ENCODE data around the gene HMG20B.

Gene HMG20B

DNA sequence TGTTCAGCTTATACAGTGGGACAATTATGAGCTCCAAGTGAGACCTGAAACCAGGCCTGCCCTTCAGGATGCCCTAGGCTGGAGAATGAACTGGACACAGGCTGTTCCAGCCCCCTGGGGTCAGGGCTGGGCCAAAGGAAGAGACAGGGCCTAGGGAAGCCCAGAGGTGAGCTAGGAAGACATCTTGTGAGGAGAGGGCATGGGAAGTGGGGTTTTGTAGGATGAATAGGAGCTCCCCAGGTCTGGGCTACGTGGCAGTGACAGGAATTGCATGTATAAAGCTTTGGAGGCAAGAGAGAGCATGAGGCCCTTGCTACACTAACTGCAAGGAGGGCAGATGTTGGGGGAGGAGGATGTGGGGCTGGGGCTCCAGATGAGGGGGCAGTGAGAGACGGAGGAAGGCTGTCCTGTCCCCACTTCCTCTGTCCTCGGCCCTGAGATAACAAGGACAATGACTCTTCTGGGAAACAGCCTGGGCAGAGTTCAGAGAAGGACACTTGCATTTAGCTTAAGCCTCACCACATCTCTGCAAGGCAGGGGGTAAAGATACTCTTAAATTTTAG lies 35.4 kb downstream of the HMG20B start:
- DNase-seq: no peak

DNA sequence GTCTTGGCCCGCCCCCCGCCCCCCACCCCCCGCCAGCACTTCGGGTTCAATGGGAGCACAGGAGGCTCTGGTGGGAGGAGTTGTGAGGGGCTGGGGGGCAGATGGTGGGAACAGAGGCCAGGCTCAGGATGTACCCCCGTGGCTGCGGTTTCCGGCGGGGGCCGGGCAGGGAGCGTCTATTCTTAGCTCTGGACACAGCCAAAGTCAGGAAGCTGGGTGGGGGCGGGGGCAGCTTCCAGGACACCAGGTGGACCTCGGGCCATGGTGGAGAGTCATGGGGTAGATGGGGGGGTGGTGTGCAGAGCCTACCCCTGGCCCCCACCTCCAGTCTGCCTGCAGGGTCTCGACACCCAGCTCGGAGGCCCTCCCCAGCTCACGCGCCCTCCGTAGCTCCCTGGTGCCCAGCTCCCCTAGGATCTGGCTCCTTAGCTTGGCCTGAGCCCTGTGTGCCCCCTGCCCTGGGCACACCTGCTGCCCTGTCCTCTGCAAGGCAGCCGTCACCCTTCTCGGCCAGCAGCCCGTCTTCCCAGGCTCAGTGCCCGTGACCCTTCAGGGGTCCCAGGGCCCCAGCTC lies 36.1 kb downstream of the HMG20B start:
- DNase-seq: no peak

DNA sequence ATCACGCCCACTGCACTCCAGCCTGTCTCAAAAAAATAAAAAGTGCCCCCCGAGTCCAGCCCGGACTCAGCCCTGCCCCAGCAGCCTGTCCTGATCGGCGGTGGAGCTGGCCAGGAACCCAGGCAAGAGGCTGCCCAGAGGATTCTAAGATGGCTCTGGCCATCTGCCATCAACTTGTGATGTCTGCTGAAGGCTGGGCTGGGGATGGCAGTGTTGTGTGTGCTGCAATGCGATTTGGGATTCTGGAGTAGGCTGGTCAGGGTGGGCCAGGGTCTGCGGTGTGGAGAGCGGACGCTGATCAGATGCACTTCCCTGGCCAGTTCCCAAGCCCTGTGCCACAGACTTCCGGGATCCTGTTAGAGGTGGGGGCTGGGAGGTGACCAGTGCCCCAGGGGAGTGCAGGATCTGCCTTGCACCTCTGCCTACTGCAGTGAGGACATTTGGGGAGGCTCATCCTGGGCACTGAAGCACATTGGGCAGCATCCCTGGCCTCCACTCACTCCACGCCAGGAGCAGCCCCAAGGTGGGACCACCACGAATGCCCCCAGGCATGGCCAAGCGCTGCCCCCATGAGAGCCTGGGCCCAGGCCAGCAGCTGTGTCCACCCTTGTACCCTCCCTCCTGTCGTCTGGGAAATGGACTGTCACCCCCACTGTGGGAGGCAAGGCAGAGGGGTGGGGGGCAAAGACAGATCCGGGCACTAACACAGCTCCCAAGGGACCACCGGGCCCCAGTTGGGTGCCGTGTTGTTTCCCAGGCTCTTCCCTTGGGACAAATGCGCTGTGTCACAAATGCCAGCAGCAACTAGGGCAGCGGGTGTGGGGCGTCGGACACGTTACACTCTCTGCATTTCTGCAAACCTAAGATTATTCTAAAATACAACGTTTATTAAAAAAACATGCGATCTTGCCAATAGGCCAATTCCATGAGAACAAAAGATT lies 37.3 kb downstream of the HMG20B start:
- no peak for DNase-seq

DNA sequence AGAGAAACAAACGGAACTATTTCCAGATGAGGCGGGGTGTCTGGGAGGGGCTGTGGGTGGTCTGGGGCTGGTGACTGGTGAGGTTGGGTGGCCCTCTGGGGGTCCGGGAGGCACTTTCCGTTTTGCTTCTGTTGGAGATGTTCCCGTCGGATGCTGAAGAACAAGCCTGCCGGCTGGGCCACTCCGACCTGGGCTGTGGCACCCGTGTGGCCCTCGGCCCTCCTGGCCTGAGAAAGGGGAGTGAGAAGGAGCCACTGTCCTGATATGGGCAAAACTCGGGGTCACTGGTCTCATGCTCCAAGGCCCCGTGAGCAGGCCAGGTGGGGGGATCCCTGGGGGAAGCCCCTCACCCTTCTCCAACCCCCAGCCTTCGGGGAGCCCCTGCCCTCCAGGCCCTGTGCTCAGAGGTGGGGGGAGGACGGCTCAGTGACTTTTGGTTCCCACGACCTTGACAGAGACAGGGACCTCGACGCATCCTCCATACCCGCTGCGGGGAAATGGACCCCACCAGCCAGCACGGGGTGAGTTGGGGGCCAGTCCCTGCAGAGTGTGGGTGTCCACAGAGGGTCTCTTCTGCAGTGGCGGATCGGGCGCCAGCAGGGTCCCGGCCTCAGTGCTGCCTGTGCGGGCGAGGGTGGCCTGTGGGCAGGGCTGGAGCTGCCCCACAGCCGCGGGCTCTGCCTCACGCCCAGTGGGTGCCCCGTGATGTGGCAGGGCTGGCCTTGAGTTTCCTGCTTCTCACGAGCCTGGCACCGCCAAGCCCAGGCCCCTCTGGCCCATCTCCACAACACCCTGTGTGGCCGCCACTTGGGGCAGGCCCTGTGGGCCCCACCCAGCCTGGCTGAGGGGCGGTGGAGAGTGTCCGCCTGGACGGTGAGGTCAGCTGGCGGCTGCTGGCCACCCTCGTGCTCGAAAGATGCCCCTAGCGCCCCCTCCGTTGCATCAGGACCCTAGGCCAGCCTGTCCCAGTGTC lies 38.3 kb downstream of the HMG20B start:
- no peak for DNase-seq

DNA sequence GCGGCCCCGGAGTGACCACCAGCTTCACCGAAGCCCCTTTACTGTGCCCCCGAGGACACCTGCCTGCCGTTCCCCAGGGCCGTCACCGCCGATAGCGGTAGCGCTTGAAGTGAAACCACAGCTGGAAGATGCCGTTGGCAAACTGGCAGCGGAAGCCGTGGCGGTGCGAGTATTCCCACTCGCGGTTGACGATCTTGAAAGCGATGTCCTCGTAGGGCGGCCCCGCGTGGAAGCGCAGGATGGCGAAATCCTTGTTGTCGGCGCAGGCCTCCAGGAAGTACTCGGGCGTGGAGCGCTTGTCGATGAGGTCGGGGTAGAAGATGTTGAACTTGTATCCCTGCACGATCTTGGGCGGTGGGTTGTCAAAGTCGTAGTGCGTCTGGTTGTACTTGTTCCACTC lies 39.1 kb downstream of the HMG20B start:
- no peak for DNase-seq

DNA sequence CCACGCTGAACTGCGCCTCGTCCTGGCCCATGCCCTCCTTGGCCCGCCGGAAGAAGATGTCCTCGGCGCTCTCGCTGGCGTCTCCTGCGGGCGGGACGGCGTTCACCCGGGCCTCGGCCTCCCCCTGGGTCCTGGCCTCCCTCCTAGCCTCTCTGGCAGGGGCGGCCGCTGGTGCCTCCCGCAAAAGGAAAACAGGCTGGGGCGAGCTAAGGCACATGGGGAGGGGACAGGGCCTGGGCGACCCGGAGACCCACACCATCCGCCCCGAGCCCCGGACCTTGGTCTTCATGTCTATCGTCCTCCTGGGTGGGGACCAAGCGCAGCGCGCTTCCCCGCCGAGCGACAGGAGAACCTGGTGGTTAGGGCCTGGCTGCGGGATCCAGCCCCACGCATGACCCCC lies 39.6 kb downstream of the HMG20B start:
- no peak for DNase-seq

DNA sequence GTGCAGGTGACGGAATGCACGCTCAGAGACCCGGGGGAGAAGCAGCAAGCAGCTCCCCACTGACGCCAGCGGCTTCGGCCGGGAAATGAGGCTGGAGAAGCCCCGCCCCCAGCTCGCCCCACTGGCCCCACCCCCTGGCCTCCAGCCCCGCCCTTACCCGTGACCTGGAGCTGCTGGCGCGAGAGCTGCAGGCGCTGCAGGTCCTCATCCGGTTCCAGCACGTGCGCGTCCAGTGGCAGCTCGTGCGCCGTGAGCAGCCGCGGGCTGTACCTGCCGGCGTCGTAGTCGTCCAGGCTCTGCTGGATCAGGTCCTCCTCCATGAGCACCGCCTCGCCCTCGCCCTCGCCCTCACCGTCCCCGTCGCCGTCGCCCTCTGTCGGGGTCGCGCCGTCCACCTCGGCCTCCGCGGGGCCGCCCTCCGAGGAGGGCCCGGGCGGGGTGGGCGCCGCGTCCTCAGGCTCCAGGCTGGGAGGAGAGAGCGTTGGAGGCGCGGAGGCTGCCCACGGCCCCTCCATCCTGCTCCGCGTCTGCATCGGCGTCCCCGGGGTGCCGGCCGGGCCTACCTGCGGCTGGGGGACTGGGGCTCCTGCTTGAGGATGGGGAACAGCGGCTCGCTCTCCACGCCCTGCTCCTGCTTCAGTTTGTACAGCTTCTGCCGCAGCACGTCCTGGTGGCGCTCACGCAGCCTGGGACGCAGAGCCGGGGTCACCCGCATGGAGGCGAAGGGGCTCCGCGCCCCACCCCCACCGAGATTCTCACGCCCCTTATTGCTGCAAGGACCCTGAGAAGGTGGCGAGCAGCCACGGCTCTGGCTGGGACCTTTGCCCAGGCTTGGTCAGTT lies 40.4 kb downstream of the HMG20B start:
- DNase-seq: no peak

DNA sequence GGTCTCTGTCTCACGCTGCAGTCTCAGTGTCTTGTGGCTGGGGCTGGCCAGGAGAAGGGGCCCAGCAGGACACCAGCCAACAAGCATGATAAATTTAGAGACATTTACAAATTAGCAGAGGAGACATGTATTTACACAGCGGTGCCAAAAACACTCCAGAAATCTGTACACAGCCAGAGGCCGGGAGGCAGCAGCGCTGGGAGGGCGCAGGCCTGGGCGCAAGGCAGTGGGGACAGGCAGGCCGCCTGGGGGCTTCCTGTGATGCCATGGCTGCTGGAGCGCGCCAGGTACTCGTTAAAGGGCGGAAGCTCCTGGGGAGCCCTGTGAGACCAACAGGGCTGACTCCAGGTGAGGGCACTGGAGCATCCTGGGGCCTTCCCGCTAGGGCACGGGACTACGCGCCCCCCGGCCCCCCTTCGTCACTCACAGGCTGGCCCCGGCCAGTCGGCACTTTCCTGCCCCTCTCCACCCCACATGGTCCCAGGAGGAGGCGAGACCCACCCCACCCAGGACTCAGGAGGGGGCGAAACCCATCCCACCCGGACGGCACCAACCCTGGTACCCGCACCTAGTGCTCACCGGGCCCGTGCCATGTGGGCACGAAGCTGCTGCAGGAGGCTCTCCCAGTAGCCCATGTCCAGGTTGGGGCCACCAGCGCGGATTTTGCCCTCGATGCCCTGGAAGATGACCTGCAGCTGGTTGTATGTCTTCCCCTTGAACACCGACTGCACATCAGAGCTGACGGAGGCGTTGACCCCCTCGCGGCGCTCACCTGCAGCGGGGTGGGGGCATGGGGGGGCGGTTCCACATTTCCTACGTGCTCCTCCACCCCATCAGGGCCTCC lies 41.3 kb downstream of the HMG20B start:
- no peak for DNase-seq

DNA sequence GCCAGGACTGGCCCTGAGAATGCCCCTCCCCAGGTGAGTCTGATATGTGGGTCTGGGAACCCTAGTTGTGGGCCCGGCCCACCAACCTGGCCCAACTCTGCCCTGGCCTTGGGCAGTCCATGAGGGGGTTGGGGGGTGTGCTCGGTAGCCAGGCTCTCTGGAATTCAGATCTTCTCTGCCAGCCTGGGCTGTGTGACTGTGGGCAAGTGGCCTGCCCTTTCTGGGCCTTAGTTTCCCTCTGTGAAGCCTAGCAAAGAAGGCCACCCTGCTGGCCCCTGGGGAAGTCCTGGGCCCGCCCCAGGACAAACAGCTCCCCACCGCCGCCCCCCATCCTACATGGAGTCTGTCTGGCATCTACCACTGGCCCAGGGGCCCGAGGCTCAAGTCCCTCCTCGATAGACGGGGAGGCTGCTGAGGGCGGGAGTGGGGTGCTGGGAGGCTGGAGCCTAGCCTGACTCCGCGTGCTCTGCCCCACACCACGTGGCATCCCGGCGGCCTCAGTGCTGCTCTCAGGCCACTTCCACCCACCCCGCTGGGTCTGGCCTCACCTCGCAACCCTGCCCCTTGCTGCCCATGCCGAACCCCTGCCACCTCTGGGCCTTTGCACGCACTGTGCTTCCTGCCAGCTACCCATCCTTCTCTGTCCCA lies 42.2 kb downstream of the HMG20B start:
- no peak for DNase-seq

DNA sequence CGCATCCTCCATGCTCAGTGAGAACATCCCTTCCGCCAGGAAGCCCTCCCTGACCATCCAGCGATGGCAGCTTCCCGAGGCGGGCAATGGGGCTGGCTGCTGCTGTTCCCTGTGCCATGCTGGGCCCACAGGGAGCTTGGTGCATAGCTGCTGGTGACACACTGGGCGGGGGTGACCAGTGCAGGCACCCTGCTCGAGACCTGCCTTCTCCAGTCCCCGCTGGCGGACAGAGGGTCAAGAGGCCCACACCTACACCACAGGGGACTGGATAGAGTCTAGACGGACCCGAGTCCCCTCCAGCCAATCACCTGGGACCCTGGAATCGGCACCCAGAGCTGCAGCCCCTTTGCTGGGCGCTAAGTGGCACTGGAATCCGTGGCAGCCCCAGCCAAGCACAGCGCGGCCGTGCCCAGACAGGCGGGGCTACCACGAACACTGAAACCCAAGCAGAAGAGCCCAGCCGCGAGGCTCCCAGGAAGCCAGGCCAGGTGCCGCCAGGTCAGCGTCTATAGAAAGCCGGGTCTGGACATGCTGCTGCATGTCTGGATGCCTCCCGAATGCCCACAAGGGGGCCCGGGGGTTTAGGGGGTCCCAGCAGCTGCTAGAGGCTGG lies 42.9 kb downstream of the HMG20B start:
- no peak for DNase-seq

DNA sequence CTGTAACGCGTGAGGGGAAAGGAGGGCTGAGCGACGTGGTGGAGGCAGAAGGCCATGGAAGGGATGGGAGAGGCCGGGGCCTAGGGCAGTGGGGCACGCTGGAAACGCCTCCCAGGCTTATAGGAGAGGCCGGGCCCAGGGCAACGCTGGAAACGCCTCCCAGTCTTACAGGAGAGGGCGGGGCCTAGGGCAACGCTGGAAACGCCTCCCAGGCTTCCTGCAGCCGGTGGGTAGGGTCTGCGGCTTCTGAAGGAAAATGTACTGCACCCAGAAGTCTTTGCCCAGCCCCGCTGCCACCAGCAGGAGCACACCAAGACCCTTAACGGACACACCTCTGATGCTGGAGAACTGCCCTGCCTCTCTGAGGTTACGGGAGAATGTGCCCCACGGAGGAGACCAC lies 44.7 kb downstream of the HMG20B start:
- no peak for DNase-seq

DNA sequence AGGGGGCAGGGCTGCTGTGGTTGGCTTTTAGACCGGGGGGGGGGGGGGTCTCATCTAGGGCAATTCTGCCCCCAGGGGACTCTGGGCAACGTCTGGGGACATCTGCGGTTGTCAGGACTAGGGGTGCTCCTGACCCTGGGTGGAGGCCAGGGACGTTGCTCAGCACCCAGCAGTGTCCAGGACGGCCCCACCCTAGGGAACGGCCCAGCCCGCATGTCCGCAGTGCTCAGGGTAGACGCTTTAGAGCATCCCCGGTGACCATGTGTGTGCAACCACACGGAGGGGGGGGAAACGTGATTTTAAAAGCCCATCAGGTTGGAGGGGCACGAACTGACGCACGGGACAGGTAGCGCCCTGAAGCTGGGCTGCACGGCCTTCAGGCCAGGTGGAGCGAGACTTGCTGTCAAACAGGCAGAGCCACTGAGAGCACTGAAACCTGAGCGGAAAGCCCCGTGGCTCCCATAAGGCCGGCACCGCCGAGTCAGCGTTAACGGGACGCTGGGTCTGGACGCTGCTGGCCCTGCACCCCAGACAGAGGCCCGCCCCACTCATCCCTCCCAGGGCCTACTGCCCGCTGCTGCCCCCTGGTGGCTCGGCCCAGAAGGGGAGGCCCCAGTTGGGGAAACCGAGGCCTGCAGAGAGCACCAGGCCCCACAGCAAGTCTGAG lies 45.5 kb downstream of the HMG20B start:
- DNase-seq: peak; percentile 84

DNA sequence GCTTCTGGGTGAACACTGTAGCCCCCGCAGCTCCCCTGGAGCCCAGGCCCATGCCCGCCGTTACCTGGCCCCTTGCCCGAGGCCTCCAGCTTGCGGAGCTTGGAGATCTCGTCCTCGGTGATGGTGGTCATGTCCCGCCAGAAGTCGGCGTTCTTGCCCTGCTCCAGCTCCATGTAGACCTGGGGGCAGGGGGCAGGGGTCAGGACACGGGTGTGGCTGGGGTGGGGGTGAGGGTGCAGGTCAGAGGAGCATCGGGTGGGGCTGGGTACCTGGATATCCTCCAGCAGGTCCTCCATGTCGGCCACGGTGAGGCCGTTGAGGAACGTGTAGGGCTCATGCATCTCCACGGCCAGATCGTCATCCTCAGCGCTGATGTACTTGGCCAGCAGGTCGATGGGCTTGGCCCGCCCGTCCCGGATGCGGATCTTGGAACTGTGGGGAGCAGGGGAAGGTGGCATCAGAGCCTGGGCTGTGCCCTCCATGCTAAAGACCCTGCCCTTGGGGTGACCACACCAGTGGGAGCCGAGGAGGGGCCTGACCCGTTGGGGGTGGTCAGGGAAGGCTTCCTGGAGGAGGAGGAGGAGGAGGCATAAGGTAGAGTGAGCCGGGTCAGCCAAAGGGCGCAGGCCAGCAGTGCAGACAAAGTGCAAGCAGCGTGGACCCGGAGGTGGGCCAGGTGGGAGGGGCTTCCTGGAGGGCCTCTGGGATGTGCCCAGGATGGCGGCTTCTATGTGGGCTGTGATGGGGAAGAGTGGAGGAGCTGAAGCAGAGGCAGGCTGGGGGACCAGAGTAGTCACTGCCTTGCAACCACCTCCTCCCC lies 46.3 kb downstream of the HMG20B start:
- DNase-seq: no peak

DNA sequence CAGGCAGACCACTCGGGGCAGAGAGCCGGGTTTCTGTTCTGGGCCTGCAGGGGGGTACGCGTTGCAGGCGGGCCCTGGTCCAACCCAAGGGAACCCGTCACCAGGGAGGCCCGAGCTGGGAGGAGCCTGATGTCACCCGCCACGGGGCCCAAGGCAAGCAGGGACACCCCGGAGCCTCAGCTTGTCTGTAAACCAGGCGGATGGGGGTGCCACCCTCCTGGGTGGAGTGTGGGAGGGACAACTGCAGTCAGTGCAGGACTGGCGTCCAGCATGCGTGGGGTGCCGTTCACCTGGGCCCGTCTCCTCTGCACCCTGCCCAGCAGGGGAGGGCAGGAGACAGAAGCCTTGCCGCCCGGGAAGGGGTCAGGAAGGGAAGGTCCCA lies 46.9 kb downstream of the HMG20B start:
- no peak for DNase-seq

DNA sequence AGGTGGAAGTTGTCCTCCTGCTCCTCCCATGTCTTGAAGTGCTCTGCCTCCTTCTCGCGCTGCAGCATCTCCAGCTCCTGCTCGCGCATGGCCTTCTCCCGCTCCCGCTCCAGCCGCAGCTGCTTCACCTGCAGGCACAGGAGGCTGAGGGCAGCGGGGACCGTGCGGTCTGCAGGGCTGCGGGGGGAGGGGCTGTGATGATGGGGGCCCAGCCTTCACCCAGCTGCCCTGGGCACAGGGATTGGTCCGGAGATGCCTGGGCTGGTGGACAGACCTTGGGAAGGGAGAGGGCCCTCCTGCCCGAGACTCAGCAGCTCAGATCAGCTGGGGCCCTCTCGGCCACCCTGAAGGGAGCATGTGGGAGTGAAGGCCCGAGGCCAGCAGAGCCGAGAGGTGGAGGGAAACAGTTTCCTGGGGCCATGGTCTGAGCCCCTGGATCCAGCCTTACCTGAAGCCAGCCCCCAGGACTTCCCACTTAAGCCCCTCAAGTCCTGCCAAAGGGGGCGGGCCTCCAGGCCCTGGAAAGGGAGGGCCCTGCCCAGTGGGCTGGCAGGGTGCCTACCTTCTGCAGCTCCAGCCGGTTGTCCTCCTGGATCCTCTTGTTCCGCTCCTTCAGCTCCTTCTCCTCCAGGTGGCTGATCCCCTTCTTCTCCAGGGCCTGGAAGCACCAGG lies 47.5 kb downstream of the HMG20B start:
- no peak for DNase-seq

DNA sequence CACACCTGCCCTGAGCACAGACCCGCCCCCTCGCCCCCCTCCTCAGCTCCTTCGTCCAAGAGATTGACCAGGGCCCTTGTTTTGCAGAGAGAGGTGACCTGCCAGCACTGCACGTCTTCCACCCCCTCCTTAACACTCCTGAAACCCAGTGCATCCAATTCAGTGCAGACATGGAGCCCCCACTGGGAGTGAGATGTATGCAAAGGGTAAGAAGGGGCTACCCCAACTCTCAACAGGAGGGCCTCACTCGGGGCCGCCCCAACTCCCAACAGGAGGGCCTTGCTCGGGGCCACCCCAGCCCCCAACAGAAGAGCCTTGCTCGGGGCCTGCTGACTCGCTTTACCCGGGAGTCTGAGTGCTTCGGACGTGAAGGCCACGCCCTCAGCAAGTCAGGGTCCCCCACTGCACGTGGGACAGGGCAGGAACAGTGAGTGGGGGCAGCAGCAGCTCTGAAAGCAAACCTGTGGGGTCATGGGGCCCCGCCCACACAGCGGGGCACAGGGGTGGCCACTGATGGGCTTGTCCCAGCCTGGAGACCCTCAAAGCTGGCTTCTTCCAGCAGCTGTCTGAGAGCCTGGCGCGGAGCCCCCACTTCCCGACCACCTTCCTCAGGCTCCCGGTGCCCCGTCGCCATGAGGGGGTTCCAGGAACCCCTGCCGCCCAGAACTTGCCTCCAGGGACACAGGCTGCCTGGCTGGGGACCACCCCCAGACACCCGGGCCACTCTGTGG lies 48.2 kb downstream of the HMG20B start:
- DNase-seq: no peak

DNA sequence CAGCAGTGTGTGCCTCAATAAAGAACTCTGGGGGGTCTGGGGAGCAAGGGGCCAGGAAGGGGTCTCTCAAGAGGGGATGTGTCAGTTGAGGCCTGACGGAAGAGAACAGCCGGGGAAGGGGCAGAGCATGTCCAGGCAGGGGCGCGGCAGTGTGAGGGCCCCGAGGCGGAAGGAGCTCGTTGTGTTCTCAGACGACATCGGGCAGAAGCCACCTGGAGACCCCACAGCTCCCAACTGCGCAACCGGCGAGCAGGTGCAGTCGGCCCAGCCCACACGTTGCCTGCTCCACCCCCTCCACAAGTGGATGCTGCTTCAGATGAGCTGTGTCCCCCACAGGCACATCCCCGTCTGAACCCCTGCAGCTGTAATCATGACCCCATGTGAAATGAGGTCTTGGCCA lies 48.9 kb downstream of the HMG20B start:
- no peak for DNase-seq

All from activated CD8-positive, alpha-beta memory T cell treated with anti-CD3 and anti-CD28 coated beads for 24 hours (primary cell).